Endodermal cell (in vitro differentiated cells): Measurements from ENCODE around the gene GXYLT2. TPM values are rescaled to one million over a fixed set of nuclear protein-coding genes. Genes with fewer than 3 reads are reported as not detected.

Experiments
- DNase-seq: peaks from one replicate; pipeline ENCODE4 v3.0.0-alpha.2; 2017
- H3K27ac ChIP-seq: 2 replicates; pipeline ENCODE4 v1.5.1; 2013; ENCODE audit warnings: mild to moderate bottlenecking, low read depth, low read length, moderate library complexity
- H3K27me3 ChIP-seq: 2 replicates; pipeline ENCODE4 v1.6.1; 2013; ENCODE audit warnings: mild to moderate bottlenecking, low read length, moderate library complexity; ENCODE audit not compliant: insufficient read depth, control insufficient read depth, poor library complexity, severe bottlenecking
- H3K36me3 ChIP-seq: 2 replicates; pipeline ENCODE4 v1.7.0; 2013; ENCODE audit warnings: mild to moderate bottlenecking, low read length, moderate library complexity; ENCODE audit not compliant: control insufficient read depth, insufficient read depth
- H3K4me1 ChIP-seq: one replicate; pipeline ENCODE4 v1.7.0; 2013; ENCODE audit warnings: low read length; ENCODE audit not compliant: control insufficient read depth, insufficient read depth
- H3K4me3 ChIP-seq: 2 replicates; pipeline ENCODE4 v1.5.1; 2013; ENCODE audit warnings: mild to moderate bottlenecking, low read length, moderate library complexity
- H3K9ac ChIP-seq: 2 replicates; pipeline ENCODE4 v1.6.1; 2013; ENCODE audit warnings: mild to moderate bottlenecking, low read length, moderate library complexity; ENCODE audit not compliant: poor library complexity, severe bottlenecking; ENCODE audit errors: extremely low read depth
- H3K9me3 ChIP-seq: 2 replicates; pipeline ENCODE4 v1.6.1; 2013; ENCODE audit warnings: mild to moderate bottlenecking, low read length, moderate library complexity; ENCODE audit not compliant: control insufficient read depth
- H3K27ac Mint-ChIP-seq: 2 replicates; pipeline ENCODE4 v1.8.0; 2020; ENCODE audit warnings: mixed read lengths
- H3K27me3 Mint-ChIP-seq: 2 replicates; pipeline ENCODE4 v1.8.0; 2021; ENCODE audit warnings: mild to moderate bottlenecking, mixed read lengths; ENCODE audit not compliant: insufficient read depth
- H3K36me3 Mint-ChIP-seq: 2 replicates; pipeline ENCODE4 v1.8.0; 2020; ENCODE audit warnings: low read depth, mixed read lengths
- H3K4me1 Mint-ChIP-seq: 2 replicates; pipeline ENCODE4 v1.8.0; 2020; ENCODE audit warnings: mixed read lengths
- H3K4me3 Mint-ChIP-seq: 2 replicates; pipeline ENCODE4 v1.8.0; 2020; ENCODE audit warnings: mild to moderate bottlenecking, moderate library complexity, mixed read lengths
- H3K9me3 Mint-ChIP-seq: 2 replicates; pipeline ENCODE4 v1.8.0; 2020; ENCODE audit warnings: mild to moderate bottlenecking, mixed read lengths
- CTCF ChIP-seq: fragments of 200-600 bp; sonication (generic); conservative IDR thresholded peaks from 2 replicates; pipeline ENCODE4 v1.5.0; 2021; ENCODE audit warnings: antibody characterized with exemption, mild to moderate bottlenecking
- WGBS, 2 experiments: methylation state at CpG; one replicate each; pipeline versions ENCODE4 v1.1.5 to v1.1.7; 2013; ENCODE audit warnings: missing lambda C conversion rate in 2 of 2, mixed read lengths in 1 of 2; ENCODE audit not compliant: insufficient coverage in 1 of 2, insufficient read length in 1 of 2; 5-methylcytosine and 5-hydroxymethylcytosine counted together
- total RNA-seq, 2 donors: library from RNA; stranded (reverse); fragmentation: NEBNext Ultra II Directional in 1 of 2; extraction: Animal tissue kit (Norgen Biotek cat#: 25700) in 1 of 2; gene quantifications; 2 replicates in 1 of 2; 3 replicates in 1 of 2; pipeline ENCODE4 v1.2.1, GENCODE V29; 2021

Gene GXYLT2
- total RNA-seq, 2 donors from 2014 or later: 7.0 to 14.3 TPM

DNA sequence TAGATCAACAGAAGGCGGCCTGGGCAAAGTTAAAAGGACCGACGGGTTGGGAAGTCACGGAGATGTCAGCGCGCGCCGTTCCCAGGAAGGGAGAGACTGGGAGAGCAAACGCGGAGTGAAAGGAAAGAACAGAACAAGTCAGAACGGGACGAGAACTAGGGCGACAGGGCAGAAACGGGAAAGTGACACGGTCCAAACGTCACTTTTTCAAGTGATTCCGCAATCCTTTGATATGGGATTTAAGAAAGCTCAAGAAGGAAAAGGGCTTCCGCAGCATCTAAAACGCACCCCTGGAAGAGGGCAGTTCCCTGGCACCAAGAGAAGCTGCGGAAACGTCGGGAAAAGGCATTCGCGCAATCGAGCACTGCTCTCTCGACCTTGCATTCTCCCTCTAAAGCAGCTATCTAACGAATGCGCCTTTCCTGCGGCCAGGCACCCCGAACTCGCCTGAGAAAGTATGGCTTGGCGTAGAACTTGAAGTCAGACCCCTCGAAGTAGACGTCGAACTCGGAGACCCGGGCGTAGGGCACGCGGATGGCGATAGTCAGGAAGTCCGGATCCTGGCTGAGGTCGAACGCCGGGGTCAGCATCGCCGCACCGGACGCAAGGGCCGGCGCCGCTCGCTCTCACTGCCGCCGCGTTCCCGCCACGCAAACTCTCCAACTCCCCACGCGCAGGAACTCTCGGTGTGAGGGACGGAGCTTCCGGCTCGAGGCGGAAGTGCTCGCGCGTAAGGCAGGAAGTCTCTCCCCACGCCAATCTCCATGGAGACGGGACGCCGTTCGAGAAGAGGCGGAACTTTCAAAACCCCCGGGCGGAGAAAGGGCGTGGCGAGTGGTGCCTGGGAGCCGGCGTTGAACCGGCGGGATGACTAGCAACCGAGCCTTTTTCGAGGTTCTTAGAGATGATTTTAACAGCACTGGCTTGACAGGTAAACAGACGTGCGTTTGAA, 39.8 kb upstream of the GXYLT2 start, which contains the start of gene SHQ1:
Gene SHQ1, minus strand, starts transcription at position 695 of the 952 bp plus-strand sequence. Its CDS starts 105 bp downstream, at position 590.
- Histone ChIP-seq H3K9ac (peak within 1 kb of the TSS; percentile 11), H3K27ac (no peak within 1 kb of the TSS), H3K4me3 (peak within 1 kb of the TSS; percentile 97), H3K36me3 (no peaks in the 10 kb centered on the region), H3K9me3 (no peaks in the 10 kb centered on the region), H3K27me3 (peaks cover 25% of the 10 kb centered on the region), H3K4me1 (no peaks in the 10 kb centered on the region)
- Mint-ChIP-seq H3K36me3 (peaks cover 4% of the 10 kb centered on the region), H3K4me1 (peaks cover 18% of the 10 kb centered on the region), H3K9me3 (no peaks in the 10 kb centered on the region), H3K27ac (peak within 1 kb of the TSS; percentile 83), H3K4me3 (peak within 1 kb of the TSS; percentile 91), H3K27me3 (peaks cover 34% of the 10 kb centered on the region)
- WGBS, 2 experiments: 0% methylated on average over 63 to 86 of the region's 86 CpGs
- peak; percentile 97 for DNase-seq
- TF ChIP-seq CTCF: no peak

DNA sequence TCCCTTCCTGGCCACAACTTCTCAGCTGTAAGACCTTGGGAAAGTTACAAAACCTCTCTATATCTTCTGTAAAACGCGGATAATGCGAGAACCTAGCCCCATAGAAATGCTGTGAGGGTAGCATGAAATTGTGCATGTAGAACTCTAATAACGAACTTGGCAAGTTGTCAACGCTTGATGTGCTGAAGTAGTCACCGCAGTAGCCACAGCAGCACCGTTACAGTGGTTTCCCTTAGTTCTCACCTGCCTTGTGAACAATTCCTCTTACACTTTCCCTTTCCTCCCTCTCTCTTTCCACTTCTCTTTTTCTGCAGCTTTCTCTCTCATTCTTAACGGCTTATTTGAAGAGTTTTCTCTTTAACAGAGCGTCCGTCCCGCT, 39.2 kb upstream of the GXYLT2 start:
- no peak for DNase-seq
- Histone ChIP-seq H3K9ac (no peak overlapping the region), H3K4me1 (no peaks in the 10 kb centered on the region), H3K4me3 (peak overlapping the region; percentile 97), H3K27me3 (peaks cover 25% of the 10 kb centered on the region), H3K27ac (no peak overlapping the region), H3K36me3 (no peaks in the 10 kb centered on the region), H3K9me3 (no peaks in the 10 kb centered on the region)
- WGBS, 2 experiments: 3 to 5% methylated on average over 11 of the region's 11 CpGs
- Mint-ChIP-seq H3K4me1 (peaks cover 18% of the 10 kb centered on the region), H3K4me3 (peak overlapping the region; percentile 91), H3K27me3 (peaks cover 34% of the 10 kb centered on the region), H3K9me3 (no peaks in the 10 kb centered on the region), H3K27ac (no peak overlapping the region), H3K36me3 (no peaks in the 10 kb centered on the region)
- no peak for TF ChIP-seq CTCF

DNA sequence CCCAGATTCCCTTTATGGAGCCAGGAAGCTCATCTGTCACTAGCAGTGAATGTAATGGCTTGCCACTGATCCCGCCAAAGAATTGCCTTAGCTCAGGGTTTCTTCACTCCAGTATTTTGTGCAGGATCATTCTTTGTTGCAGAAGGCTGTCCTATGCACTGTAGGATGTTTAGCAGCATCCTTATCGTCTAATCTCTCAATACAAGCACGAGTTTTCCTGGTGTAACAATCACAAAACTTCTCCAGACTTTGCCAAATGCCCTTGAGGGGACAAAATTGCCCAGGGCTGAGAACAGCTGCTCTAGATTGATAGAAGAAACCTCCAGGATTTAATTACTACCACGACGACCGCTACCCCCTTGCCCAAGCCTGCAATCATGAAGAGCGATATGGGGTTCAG, 32.8 kb upstream of the GXYLT2 start:
- no peaks in the 10 kb centered on the region for H3K36me3 Mint-ChIP-seq
- H3K4me1 ChIP-seq: no peaks in the 10 kb centered on the region
- no peak overlapping the region for H3K27ac Mint-ChIP-seq
- H3K4me3 Mint-ChIP-seq: no peak overlapping the region
- H3K27me3 Mint-ChIP-seq: peaks cover 5% of the 10 kb centered on the region
- no peaks in the 10 kb centered on the region for H3K9me3 ChIP-seq
- H3K27me3 ChIP-seq: peaks cover 10% of the 10 kb centered on the region
- H3K9me3 Mint-ChIP-seq: no peaks in the 10 kb centered on the region
- TF ChIP-seq CTCF: no peak
- no peak for DNase-seq
- no peak overlapping the region for H3K4me3 ChIP-seq
- no peaks in the 10 kb centered on the region for H3K36me3 ChIP-seq
- no peak overlapping the region for H3K27ac ChIP-seq
- peaks cover 1% of the 10 kb centered on the region for H3K4me1 Mint-ChIP-seq
- 79 to 91% methylated on average over 3 to 7 of the region's 7 CpGs for WGBS, 2 experiments
- no peak overlapping the region for H3K9ac ChIP-seq
